Measurements from ENCODE around the gene C17orf75. TPM values are rescaled to one million over a fixed set of nuclear protein-coding genes. Genes with fewer than 3 reads are reported as not detected.
"Not testable (repeated sequence)": the region's sequence is repeated elsewhere in the genome, so short reads cannot be mapped to it uniquely, and the experiment has no call there.

The C17orf75 gene
- total RNA-seq, 4 donors from 2014 or later, result 5.3 to 11.0 (median 7.7) TPM

DNA sequence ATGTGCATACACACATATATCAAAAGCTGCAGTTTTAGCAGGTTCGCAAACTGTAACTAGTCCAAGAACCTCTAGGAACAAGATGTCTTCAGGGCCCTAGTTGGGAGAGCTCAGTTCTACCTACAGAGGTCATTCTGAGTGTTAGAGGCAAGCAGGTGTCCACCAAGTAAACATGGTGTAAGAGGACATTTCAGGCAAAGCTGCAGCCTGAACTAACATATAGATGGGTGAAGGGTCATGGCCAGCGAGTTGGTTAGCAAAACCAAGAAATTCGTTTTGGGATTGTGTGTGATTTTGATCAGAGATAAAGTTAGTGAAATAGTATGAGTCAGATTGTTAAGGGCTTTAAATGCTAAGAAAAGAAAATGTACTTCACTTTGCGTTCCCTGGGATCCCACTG is 24.6 kb downstream of the C17orf75 start:
- ATAC-seq (ENCODE audit: low FRiP score), result no peak
- TF ChIP-seq CTCF (IDR thresholded peaks at IDR 0.05), result no peak
- DNase-seq (ENCODE audit: low spot score), result no peak

GRCh38 chr17:32316653-32317052 is 25.3 kb downstream of the C17orf75 start:
- not testable (repeated sequence) for ATAC-seq (ENCODE audit: low FRiP score); DNase-seq (ENCODE audit: low spot score)

- no peak for TF ChIP-seq CTCF (IDR thresholded peaks at IDR 0.05)
- DNase-seq (ENCODE audit: low spot score) (no peak), ATAC-seq (ENCODE audit: low FRiP score) (no peak)
Observed at GRCh38 chr17:32315171-32315570, 26.8 kb downstream of the C17orf75 start.

DNA sequence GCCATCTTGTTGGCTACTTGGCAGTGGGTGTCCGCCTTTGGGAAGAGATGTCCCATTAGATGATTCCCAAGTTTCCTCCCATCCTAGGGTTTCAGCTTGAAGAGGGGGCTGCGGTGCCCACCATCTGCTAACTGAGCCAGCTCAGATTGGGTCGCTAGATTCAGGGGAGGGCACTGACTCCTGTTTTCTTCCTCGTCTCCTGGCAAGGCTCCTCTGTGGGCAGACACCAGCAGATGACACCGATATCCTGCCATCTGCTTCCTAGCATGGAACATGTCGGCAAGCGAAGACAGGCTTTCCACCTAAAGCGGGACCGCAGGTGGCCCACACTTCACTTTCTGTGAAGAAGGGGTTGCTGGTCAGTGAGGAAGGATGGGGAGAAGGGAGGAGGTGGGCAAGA is 27.3 kb downstream of the C17orf75 start:
- no peak for ATAC-seq (ENCODE audit: low FRiP score)
- no peak for TF ChIP-seq CTCF (IDR thresholded peaks at IDR 0.05)

GRCh38 chr17:32311028-32311536 is 30.9 kb downstream of the C17orf75 start:
- DNase-seq (ENCODE audit: low spot score) (no peak), ATAC-seq (ENCODE audit: low FRiP score) (no peak)
- no peak for TF ChIP-seq CTCF (IDR thresholded peaks at IDR 0.05)

More for the DNA sequence above, 27.3 kb downstream of the C17orf75 start:
- DNase-seq (ENCODE audit: low spot score), result no peak

DNA sequence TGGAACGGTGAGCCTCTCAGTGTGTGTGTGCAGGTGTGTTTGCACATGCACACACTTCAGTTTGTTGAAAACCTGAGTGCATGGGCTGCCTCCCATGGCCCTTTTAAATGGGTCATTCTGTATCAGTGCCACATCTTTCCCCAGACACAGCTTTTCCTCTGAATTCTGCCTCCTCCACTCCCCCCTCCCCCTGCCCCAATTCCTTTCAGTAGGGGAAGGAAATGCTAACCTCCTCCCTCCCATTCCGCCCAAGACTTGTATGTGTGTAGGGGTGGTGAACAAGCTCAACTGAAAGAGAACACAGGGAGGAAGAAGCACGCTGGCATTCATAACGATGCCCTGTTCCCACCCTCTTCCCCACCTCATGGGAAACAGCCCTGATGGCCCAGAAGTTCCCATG is 34.3 kb downstream of the C17orf75 start:
- TF ChIP-seq CTCF (IDR thresholded peaks at IDR 0.05), result no peak
- DNase-seq (ENCODE audit: low spot score) (no peak), ATAC-seq (ENCODE audit: low FRiP score) (no peak)

GRCh38 chr17:32305049-32305448 is 36.9 kb downstream of the C17orf75 start:
- ATAC-seq (ENCODE audit: low FRiP score), result no peak
- DNase-seq (ENCODE audit: low spot score), result no peak
- no peak for TF ChIP-seq CTCF (IDR thresholded peaks at IDR 0.05)
